Mesodermal cell (in vitro differentiated cells): ENCODE measurements around the gene MRPS10.
A peak's percentile ranks its signal among the peaks of the same experiment; 100 is the strongest.
"Not testable (repeated sequence)": the region's sequence is repeated elsewhere in the genome, so short reads cannot be mapped to it uniquely, and the experiment has no call there.

ENCODE experiments used
- H3K27ac ChIP-seq: 2 replicates; pipeline ENCODE4 v1.7.0; 2013; ENCODE audit warnings: mild to moderate bottlenecking, low read depth, low read length, moderate library complexity; ENCODE audit not compliant: severe bottlenecking
- H3K36me3 ChIP-seq: 2 replicates; pipeline ENCODE4 v1.7.1; 2013; ENCODE audit warnings: mild to moderate bottlenecking, low read length, moderate library complexity; ENCODE audit not compliant: control insufficient read depth, insufficient read depth
- H3K4me1 ChIP-seq: one replicate; pipeline ENCODE4 v1.7.1; 2013; ENCODE audit warnings: mild to moderate bottlenecking, low read length; ENCODE audit not compliant: insufficient read depth, control insufficient read depth, poor library complexity, severe bottlenecking
- H3K4me3 ChIP-seq: 2 replicates; pipeline ENCODE4 v1.7.0; 2013; ENCODE audit warnings: low read length, control low read depth, mild to moderate bottlenecking; ENCODE audit not compliant: insufficient read depth, poor library complexity, severe bottlenecking; ENCODE audit errors: extremely low read depth
- H3K9me3 ChIP-seq: 2 replicates; pipeline ENCODE4 v1.7.1; 2013; ENCODE audit warnings: mild to moderate bottlenecking, low read length, moderate library complexity; ENCODE audit not compliant: control insufficient read depth
- WGBS, 2 experiments: methylation state at CpG; one replicate each; pipeline ENCODE4 v1.1.5; 2013; ENCODE audit warnings: missing lambda C conversion rate in 2 of 2; ENCODE audit not compliant: insufficient coverage in 2 of 2; 5-methylcytosine and 5-hydroxymethylcytosine counted together

MRPS10 gene

DNA sequence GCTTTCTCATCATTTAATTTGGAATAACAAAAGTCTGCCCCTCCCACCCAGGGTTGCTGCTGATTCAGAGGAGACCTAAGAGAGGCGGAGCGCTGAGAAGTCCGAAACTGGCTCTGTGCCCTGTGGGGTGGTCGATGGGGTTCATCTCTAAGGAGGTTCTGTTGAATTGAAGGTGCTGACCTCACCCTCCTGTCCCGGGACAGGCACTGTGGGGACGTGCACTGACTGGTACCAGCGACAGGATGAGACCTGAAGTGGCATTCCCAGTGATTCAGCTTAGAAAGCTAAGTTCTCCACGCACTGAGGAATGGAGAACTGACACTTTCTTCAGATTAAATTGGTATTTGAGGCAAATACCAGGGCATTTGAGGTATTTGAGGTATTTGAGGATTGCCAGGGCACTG, 24.2 kb downstream of the MRPS10 start:
- H3K36me3 ChIP-seq: no peaks in the 10 kb centered on the region
- no peaks in the 10 kb centered on the region for H3K9me3 ChIP-seq
- peak overlapping the region; percentile 11 for H3K27ac ChIP-seq
- peaks cover 8% of the 10 kb centered on the region for H3K4me1 ChIP-seq
- WGBS, 2 experiments: 24 to 28% methylated on average over 5 to 7 of the region's 8 CpGs
- H3K4me3 ChIP-seq: no peak overlapping the region

- WGBS, 2 experiments: 89 to 96% methylated on average over 3 to 4 of the region's 5 CpGs
- H3K9me3 ChIP-seq, H3K4me3 ChIP-seq, H3K36me3 ChIP-seq, H3K4me1 ChIP-seq, H3K27ac ChIP-seq: not testable (repeated sequence)
These were observed 25.3 kb downstream of the MRPS10 start for GRCh38 chr6:42192385-42192784.

- no peak overlapping the region for H3K27ac ChIP-seq
- peaks cover 2% of the 10 kb centered on the region for H3K4me1 ChIP-seq
- no peaks in the 10 kb centered on the region for H3K36me3 ChIP-seq
- WGBS, 2 experiments: 97 to 100% methylated on average over 2 to 4 of the region's 5 CpGs
- no peaks in the 10 kb centered on the region for H3K9me3 ChIP-seq
- H3K4me3 ChIP-seq: no peak overlapping the region
These were observed 27.0 kb downstream of the MRPS10 start for GRCh38 chr6:42190554-42191183.

DNA sequence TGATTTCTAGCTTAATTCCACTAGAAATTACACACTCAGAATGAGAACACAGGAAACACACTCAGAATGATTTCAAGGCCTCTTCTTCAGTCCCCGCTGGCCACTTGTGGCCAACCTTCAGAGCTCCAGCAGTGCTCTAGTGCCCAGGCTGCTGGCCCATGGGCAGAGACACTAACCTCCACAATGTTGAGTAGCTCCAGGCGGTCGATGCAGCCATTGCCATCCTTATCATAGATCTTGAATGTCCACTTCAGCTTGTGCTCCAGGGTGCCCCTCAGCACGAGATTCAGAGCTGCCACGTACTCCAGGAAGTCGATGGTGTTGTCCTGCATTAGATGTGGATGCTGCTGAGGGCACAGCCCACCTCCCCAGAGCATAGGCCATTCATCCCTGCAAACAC, 29.3 kb downstream of the MRPS10 start:
- H3K36me3 ChIP-seq: no peaks in the 10 kb centered on the region
- peaks cover 2% of the 10 kb centered on the region for H3K4me1 ChIP-seq
- H3K27ac ChIP-seq: no peak overlapping the region
- H3K4me3 ChIP-seq: no peak overlapping the region
- WGBS, 2 experiments: 89 to 94% methylated on average over 3 to 5 of the region's 6 CpGs
- H3K9me3 ChIP-seq: no peaks in the 10 kb centered on the region

DNA sequence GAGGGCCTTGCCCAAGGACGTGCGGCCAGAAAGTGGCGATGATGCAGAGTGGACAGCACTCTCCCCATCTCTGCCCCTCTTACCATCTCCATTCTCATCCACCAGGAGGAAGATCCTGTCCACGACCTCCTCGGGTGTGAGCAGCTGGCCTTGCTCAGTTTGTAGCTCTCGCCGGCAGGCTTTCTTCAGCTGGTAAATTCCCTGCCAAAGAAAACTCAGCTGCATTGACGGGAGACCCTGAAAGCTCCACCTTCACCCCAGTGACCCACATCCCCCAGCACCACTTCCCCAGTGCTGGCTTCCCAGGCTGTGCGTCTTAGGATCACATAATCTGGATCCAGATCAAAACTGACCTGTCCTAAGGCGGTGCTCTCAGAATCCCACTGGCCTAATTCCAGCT, 32.1 kb downstream of the MRPS10 start:
- Histone ChIP-seq H3K9me3 (no peaks in the 10 kb centered on the region), H3K27ac (no peak overlapping the region), H3K4me1 (no peaks in the 10 kb centered on the region), H3K4me3 (no peak overlapping the region), H3K36me3 (no peaks in the 10 kb centered on the region)
- 76 to 77% methylated on average over 8 to 10 of the region's 10 CpGs for WGBS, 2 experiments

DNA sequence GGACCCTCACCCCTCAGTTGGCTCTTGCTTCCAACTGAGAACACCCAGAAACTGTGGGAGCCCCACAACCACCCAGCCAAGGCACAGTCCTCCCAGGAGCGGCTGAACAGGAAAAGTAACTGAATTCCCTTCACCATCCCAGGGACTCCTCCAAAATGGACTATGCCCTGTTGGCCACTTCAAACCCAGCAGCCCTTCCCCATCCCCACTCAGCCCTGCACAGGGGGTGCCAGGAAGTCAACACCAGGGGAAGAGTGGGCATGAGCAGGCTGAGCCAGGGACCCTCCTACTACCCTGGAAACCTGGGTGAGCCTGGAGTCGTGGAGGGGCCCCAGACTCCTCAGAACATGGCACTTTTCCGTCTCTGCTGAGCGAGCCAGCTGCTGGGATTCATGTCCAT, 33.2 kb downstream of the MRPS10 start:
- WGBS, 2 experiments: 83 to 90% methylated on average over 2 to 3 of the region's 4 CpGs
- Histone ChIP-seq H3K9me3 (no peaks in the 10 kb centered on the region), H3K4me1 (no peaks in the 10 kb centered on the region), H3K36me3 (no peaks in the 10 kb centered on the region), H3K4me3 (no peak overlapping the region), H3K27ac (no peak overlapping the region)

- WGBS, 2 experiments: 78 to 83% methylated on average over 3 to 4 of the region's 5 CpGs
- Histone ChIP-seq H3K9me3 (no peaks in the 10 kb centered on the region), H3K4me3 (no peak overlapping the region), H3K27ac (no peak overlapping the region), H3K36me3 (no peaks in the 10 kb centered on the region), H3K4me1 (no peaks in the 10 kb centered on the region)
These were observed 35.6 kb downstream of the MRPS10 start for GRCh38 chr6:42182101-42182500.

DNA sequence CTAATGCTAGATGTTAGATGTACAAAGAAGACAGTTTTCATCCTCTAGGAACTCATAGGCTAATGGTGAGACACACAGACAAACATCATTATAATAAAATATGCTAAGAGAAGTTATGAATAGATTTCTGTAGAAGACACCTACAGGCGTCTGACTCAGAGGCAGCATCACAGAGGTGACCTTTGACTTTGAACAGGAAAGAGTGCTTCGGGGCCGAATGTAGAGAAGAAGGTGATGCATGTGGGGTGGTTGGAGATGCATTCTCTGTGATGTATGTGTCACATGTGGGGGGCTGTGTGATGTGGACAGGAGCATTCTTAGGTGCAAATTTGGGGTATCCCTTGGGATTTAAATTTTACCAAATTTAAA, 37.7 kb downstream of the MRPS10 start:
- Histone ChIP-seq H3K36me3 (no peaks in the 10 kb centered on the region), H3K4me3 (no peak overlapping the region), H3K4me1 (no peaks in the 10 kb centered on the region), H3K27ac (no peak overlapping the region), H3K9me3 (no peaks in the 10 kb centered on the region)
- WGBS, 2 experiments: 80 to 96% methylated on average over 3 of the region's 3 CpGs

DNA sequence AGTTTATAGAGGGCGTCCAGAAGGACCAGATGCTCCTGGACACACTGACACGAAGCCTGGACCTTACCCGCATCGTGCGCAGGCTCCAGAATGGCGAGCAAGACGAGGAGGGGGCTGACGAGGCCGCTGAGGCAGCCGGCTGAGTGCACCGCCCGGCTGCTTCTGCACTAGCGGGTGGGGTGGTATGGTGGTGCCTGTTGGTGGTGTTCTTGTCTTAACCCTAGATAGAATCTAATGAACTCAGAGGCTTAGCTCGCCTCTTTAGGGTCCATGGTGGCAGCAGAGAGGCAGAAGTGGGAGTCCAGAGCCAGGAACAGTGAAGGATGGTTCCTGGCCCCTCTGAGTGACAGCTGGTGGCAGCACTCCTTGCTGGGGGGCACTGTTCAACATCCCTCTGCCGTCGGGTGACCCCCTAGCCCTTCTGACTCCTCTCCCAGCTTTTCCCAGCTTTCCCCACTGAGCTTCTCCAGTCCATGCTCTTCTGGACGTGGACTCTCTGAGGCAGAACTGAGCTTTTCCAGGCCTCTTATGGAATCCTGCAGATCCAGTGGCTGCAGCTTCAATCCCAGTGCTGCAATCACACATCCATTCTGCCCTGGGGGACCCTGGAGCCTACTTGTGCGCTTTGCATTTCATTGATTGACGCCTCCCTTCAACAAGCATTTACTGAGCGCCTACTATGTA, 38.3 kb downstream of the MRPS10 start:
- Histone ChIP-seq H3K27ac (no peak overlapping the region), H3K4me3 (no peak overlapping the region), H3K4me1 (no peaks in the 10 kb centered on the region), H3K9me3 (no peaks in the 10 kb centered on the region), H3K36me3 (no peaks in the 10 kb centered on the region)
- WGBS, 2 experiments: 92 to 93% methylated on average over 14 to 17 of the region's 20 CpGs

DNA sequence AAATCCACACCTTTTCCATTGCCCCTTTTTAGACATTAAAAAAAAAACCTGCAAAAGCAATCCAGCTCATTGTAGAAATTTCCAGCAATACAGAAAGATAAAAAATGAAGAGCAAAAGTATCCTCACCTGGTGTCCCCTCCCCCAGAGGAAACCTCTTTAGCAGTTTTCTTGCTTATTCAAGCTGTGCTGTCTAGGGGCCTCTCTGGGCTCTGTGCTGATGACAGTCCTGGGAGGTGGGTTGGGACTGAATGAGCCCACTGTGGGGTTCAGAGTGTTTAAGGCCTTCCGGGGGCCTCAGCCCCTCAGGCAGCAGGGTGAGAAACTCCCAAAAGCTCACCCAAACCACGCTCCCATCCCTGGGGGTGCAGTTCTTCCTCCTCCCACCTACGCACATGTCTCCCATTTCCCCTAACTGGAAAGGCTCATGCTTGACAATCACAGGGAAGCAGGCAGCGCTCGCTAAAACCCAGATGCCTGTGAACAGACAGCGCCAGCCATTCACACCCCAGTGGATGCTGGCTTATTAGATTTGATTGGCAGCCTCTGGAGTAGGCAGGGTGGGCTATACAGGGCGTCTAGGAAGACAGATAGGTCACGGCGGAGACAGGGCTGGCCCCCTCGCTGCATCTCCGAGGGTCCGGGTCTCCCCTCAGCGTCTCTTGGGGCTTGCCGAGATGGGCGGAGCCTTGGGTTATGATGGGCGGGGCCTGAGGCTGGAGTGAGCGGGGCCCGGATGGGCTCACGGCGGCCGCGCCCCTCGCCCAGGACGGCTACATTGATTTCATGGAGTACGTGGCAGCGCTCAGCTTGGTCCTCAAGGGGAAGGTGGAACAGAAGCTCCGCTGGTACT, 39.9 kb downstream of the MRPS10 start:
- 17 to 26% methylated on average over 21 to 25 of the region's 27 CpGs for WGBS, 2 experiments
- H3K27ac ChIP-seq: no peak overlapping the region
- no peak overlapping the region for H3K4me3 ChIP-seq
- H3K9me3 ChIP-seq: no peaks in the 10 kb centered on the region
- no peaks in the 10 kb centered on the region for H3K4me1 ChIP-seq
- no peaks in the 10 kb centered on the region for H3K36me3 ChIP-seq

GRCh38 chr6:42176981-42177380, 40.7 kb downstream of the MRPS10 start:
- Histone ChIP-seq H3K4me3 (no peak overlapping the region), H3K4me1 (no peaks in the 10 kb centered on the region), H3K9me3 (no peaks in the 10 kb centered on the region), H3K27ac (no peak overlapping the region), H3K36me3 (no peaks in the 10 kb centered on the region)
